Measurements from ENCODE around the gene FOS. TPM values are rescaled to one million over a fixed set of nuclear protein-coding genes. Genes with fewer than 3 reads are reported as not detected.

The FOS gene
- total RNA-seq, 3 donors from 2014 or later: 16.8 to 19.5 (median 18.1) TPM

DNA sequence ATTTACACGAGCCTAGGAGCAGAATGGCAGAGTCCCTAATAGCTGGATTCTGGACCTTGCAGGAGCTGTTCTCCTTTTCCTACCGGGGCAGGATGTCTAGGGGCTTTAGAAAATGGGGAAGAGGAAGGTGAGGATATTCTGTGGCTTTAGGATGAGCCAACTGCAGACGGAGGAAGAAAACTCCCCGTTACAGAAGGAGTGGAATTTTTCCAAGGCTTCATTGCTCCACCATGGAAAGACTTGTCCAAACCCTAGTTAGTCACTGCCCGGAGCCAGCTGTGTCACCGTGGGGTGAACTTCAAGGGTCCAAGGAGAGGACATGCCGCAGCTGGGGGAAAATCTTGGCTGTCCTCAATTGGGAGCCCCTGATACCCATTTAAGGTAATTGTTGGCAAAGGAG lies 41.6 kb downstream of the FOS start:
- no peak for DNase-seq
- Mint-ChIP-seq H3K9me3 (no peaks in the 10 kb centered on the region), H3K36me3 (ENCODE audit: insufficient read depth) (no peaks in the 10 kb centered on the region), H3K27me3 (ENCODE audit: low read depth) (peaks cover 2% of the 10 kb centered on the region), H3K4me1 (ENCODE audit: low read depth) (no peaks in the 10 kb centered on the region), H3K4me3 (no peak overlapping the region)
- ATAC-seq: no peak

DNA sequence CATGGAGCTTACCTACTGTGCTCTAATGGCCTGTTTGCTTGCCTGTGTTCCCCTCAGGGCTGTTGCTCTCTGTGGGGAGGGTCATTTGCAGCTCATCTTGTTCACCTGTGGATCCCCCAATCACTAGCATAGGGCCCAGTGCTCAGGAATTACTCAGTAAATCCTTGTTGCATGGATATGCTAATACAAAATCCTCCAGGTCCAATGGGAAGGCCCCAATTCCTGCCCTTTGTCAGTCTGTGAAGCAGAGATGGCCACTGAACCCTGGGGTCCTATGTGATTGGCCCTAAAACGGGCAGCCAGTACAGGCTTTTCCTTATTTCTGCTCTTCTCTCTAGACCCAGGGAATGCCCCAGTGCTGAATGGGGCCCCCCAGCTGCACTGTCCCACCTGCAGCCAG lies 44.1 kb downstream of the FOS start:
- Mint-ChIP-seq H3K27me3 (ENCODE audit: low read depth) (no peaks in the 10 kb centered on the region), H3K36me3 (ENCODE audit: insufficient read depth) (no peaks in the 10 kb centered on the region), H3K4me3 (no peak overlapping the region), H3K4me1 (ENCODE audit: low read depth) (no peaks in the 10 kb centered on the region), H3K9me3 (no peaks in the 10 kb centered on the region)
- DNase-seq (no peak), ATAC-seq (no peak)

DNA sequence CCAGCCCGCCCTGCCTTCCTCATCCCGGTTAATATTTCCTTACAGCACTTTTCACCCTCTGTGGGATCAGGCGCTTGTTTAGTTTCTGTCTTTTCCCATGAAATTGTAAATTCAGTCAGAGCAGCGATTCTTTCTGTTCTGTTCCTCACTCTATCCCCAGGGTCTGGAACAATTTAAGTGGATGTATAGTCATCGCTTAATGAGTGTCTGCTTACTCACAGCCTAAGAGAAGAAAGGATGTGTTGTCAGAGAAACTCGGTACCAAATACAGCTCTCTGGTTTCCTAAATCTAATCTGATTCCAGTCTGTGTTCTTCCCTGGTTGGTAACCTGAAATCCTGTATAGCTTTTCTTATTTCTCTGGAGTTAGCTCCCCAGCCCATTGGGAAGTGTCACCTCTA lies 44.9 kb downstream of the FOS start:
- no peak for DNase-seq
- Mint-ChIP-seq H3K36me3 (ENCODE audit: insufficient read depth) (no peaks in the 10 kb centered on the region), H3K9me3 (no peaks in the 10 kb centered on the region), H3K4me3 (no peak overlapping the region), H3K4me1 (ENCODE audit: low read depth) (no peaks in the 10 kb centered on the region), H3K27me3 (ENCODE audit: low read depth) (no peaks in the 10 kb centered on the region)
- ATAC-seq: no peak

DNA sequence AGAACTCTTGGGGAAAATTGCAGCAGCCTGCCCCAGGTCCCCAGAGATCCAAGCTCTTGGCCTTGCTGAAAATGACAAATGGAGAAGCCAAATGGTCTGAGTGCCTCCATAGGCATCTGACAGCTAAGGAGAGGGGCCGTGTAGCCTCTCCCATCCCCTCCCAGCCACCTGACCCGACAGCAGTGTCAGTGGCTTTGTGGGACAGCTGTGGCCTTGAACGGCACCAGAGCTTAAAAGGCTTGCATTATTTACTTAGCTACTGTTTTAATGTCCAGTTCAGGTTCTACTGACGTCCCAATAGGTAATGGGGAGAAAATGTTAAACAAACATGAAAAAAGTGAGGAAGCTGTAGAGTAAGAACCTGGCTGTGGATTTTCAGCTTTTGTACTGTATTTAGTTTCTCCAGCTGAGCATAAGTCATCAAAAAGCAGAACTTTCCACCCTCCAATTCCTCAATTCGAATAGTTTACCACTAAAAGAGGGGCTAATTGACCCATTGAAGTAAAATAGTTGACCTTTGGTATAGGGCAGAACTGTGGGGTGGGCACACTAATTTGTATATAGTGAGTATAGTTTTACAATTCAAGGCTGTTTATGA lies 50.0 kb downstream of the FOS start:
- DNase-seq (no peak), ATAC-seq (no peak)
- H3K36me3 Mint-ChIP-seq (ENCODE audit: insufficient read depth): no peaks in the 10 kb centered on the region
- H3K27me3 Mint-ChIP-seq (ENCODE audit: low read depth): peaks cover 3% of the 10 kb centered on the region
- peaks cover 8% of the 10 kb centered on the region for H3K4me1 Mint-ChIP-seq (ENCODE audit: low read depth)
- no peak overlapping the region for H3K4me3 Mint-ChIP-seq
- H3K9me3 Mint-ChIP-seq: no peaks in the 10 kb centered on the region

DNA sequence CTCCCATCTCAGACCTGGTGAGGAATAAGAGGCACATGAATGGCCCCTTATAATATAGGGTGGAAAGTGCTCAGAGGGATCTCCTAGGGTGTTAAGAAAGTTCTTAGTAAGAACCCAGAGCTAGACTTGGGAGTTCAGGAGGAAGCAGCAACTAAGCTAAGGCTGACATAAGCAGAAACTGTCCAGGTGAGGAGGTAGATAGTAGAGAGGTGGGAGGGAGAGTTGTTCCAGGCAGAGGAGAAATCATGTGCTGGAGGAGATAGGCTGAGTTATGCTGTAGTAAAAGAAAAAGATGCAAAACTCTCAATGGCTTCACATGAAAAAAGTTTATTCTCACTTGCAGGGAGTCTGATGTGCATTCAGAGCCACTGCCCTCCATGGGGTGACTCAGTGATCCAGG lies 50.7 kb downstream of the FOS start:
- Mint-ChIP-seq H3K4me1 (ENCODE audit: low read depth) (peaks cover 12% of the 10 kb centered on the region), H3K36me3 (ENCODE audit: insufficient read depth) (no peaks in the 10 kb centered on the region), H3K27me3 (ENCODE audit: low read depth) (peaks cover 3% of the 10 kb centered on the region), H3K4me3 (no peak overlapping the region), H3K9me3 (no peaks in the 10 kb centered on the region)
- no peak for ATAC-seq
- no peak for DNase-seq

DNA sequence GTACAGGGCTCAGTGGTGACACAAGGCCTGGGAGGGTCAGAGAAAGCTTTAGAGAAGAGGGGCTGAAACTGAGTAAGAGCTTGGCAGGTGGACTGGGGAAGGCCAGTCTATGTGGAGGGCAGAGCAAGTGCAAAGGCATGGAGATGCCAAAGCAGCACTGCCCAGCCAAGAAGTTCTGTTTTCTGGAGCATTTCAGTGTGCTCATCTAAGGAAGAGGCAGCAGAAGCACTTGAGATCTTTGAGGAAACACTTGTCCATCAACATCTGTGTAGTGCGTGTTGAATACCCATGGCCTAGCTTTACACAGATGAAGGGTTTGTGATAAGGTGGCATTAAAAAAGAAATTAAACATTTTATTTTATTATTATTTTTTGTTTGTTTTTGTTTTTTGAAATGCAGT lies 52.8 kb downstream of the FOS start:
- no peaks in the 10 kb centered on the region for H3K36me3 Mint-ChIP-seq (ENCODE audit: insufficient read depth)
- H3K4me3 Mint-ChIP-seq: no peak overlapping the region
- ATAC-seq (no peak), DNase-seq (no peak)
- peaks cover 21% of the 10 kb centered on the region for H3K4me1 Mint-ChIP-seq (ENCODE audit: low read depth)
- peaks cover 3% of the 10 kb centered on the region for H3K27me3 Mint-ChIP-seq (ENCODE audit: low read depth)
- H3K9me3 Mint-ChIP-seq: no peaks in the 10 kb centered on the region

Other genes with a start within 250 kb of the FOS start
- 10 to 100 TPM; 11.0 to 14.7 (median 11.7) TPM for gene MLH3, start 227.4 kb upstream of the FOS start, total RNA-seq
- gene ACYP1, start 214.8 kb upstream of the FOS start, total RNA-seq: 10 to 100 TPM; 16.0 to 17.3 (median 16.8) TPM
- under 1 TPM; 0.45 to 0.84 (median 0.78) TPM for gene ZC2HC1C, start 209.2 kb upstream of the FOS start, total RNA-seq
- gene NEK9, start 151.8 kb upstream of the FOS start, total RNA-seq: 10 to 100 TPM; 48.5 to 51.2 (median 50.4) TPM
- gene TMED10, start 102.2 kb upstream of the FOS start, total RNA-seq: 100 to 1,000 TPM; 184 to 196 (median 195) TPM
- gene JDP2, start 149.2 kb downstream of the FOS start, total RNA-seq: 1 to 10 TPM in 2 of 3 donors, under 1 TPM in 1; 0.61 to 1.3 (median 1.3) TPM
- gene BATF, start 243.6 kb downstream of the FOS start, total RNA-seq: 100 to 1,000 TPM; 186 to 193 (median 191) TPM